SH-SY5Y (cell line): Measurements from ENCODE around the gene EIF4E.

Experiments
- GATA2 ChIP-seq: IDR thresholded peaks from 2 replicates; pipeline ENCODE4 v1.6.1; 2011; ENCODE audit warnings: mild to moderate bottlenecking, low read depth, low read length
- GATA3 ChIP-seq: IDR thresholded peaks from 2 replicates; pipeline ENCODE4 v1.6.1; 2011; ENCODE audit warnings: low read depth, mild to moderate bottlenecking, low read length, moderate library complexity

GRCh38 chr4:98928131-98928504 lies 815 bp downstream of the EIF4E start:
- TF ChIP-seq GATA2 (no peak), GATA3 (no peak)
